Activated gamma-delta T cell (primary cell): Measurements from ENCODE around the gene ZSCAN2.
"Not testable (repeated sequence)": the region's sequence is repeated elsewhere in the genome, so short reads cannot be mapped to it uniquely, and the experiment has no call there.

Experiments
- DNase-seq: peaks from one replicate; lab custom pipeline; 2025; lab: John Stamatoyannopoulos, UW

Gene ZSCAN2

GRCh38 chr15:84638103-84638502, 37.3 kb downstream of the ZSCAN2 start:
- DNase-seq, result no peak

DNA sequence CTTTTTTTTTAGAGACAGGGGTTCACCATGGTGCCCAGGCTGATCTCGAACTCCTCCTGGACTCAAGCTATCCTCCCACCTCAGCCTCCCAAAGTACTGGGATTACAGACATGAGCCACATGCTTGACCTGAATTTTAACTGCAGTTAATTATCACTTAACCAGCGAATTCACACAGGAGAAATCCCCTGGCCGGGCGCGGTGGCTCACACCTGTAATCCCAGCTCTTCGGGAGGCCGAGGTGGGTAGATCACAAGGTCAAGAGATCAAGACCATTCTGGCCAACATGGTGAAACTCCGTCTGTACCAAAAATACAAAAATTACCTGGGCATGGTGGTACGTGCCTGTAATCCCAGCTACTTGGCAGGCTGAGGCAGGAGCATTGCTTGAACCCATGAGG, 41.1 kb downstream of the ZSCAN2 start:
- DNase-seq, result not testable (repeated sequence)

- DNase-seq, result not testable (repeated sequence)
These were observed 41.8 kb downstream of the ZSCAN2 start for GRCh38 chr15:84642640-84643039.

- DNase-seq, result no peak
These were observed 43.0 kb downstream of the ZSCAN2 start for GRCh38 chr15:84643838-84644237.

GRCh38 chr15:84645496-84645895, 44.7 kb downstream of the ZSCAN2 start:
- DNase-seq, result no peak

DNA sequence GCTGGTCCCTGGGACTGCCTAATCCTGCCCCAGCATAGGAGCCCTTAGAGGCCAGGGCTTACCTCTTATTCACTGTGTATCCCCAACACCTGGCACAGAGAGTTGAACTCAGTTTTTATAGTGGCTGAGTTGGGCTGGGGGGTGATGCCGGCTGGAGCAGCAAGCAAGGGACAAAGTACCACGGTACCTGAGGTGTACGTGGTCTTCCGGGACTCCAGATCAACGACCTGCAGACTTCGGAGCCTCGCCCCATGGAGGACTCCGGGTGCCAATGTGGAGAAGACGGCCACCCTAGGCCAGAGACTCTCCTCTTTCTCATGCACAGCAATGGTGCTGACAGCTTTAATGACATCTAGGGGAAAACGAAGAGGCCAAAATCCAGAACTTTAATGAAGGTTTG, 45.2 kb downstream of the ZSCAN2 start:
- DNase-seq, result no peak

- no peak for DNase-seq
These were observed 46.9 kb downstream of the ZSCAN2 start for GRCh38 chr15:84647726-84648125.

- DNase-seq, result no peak
These were observed 47.7 kb downstream of the ZSCAN2 start for GRCh38 chr15:84648539-84648938.

- no peak for DNase-seq
These were observed 48.9 kb downstream of the ZSCAN2 start for GRCh38 chr15:84649706-84650105.

GRCh38 chr15:84653584-84653909, 52.7 kb downstream of the ZSCAN2 start:
- DNase-seq, result no peak

- DNase-seq, result peak; percentile 95
These were observed 53.3 kb downstream of the ZSCAN2 start, which contains the start of gene WDR73 for GRCh38 chr15:84653910-84654688. WDR73 (minus strand) TSS chr15:84654283; CDS start chr15:84654274, 9 bp downstream.

DNA sequence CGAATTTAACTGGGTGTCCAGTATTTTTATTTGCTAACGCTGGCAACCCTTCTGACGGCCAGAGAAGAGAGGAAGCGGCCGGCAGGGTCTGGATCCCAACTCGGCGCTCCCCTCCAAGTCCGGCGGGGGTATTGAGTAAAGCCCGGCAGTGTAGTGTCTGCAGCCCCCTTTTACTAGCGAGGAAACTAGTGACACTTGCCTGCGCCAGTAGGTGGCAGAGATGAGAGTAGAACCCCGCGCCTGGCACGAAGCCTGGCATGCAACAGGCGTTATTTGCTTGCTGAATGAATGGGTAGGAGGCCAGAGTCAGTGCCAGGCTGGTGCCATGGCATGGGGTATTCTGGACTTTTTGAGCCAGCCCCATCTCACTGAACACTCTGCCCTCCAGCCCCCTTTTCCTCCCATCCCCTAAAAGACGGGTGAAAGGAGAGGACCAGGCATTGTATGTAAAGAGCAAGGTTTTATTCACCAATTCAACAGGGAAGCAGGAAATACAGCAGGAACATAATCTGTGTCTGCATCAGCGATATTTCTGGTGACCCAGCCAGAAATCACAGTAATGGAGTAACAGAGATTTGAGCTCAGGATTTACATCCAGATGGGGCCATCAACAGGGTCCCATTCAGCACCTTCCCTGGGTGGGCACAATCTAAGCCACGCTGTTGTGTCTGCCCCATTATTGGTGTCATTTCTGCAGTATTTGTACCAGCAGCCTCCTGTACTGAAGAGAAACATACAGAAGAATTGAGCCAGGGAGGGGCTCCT, 54.1 kb downstream of the ZSCAN2 start:
- peak; percentile 15 for DNase-seq

- DNase-seq, result no peak
These were observed 56.2 kb downstream of the ZSCAN2 start for GRCh38 chr15:84656972-84657371.

GRCh38 chr15:84657748-84658079, 56.9 kb downstream of the ZSCAN2 start:
- DNase-seq, result no peak

DNA sequence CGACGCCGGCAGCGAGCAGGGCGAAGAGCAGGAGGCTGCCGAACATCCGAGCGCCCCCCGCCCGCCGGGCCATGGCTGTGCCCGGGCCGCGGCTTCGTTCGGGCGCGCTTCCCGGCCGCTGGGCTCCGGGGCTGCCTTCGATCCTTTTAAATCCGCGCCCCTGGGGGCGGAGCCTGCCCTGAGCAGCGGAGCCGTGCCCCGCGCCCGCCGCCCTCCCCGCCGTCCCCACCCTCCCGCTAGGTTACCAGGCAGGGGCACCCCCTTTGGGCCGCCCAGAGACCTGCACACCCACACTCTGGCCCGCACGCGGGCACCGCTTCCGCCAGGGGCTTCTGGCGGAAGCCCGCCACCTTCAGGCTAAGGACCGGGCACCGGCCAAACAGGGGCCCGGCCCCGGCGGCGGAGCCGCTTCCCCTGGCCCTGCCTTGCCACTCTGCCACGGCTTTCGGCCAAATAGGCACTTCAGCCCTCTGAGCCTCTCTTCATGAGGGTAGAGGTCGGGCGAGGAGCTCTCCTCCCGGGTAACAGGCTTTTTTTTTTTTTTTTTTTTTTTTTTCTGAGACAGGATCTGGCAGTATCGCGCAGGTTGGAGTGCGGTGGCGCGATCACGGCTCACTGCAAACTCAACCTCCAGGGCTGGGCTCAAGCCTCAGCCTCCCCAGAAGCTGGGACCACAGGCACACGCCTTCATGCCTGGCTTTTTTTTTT, 57.4 kb downstream of the ZSCAN2 start, which contains the start of gene NMB:
NMB (minus strand) TSS at position 120 of the 708 bp plus-strand sequence; CDS start at position 73, 47 bp downstream.
- peak; percentile 82 for DNase-seq

GRCh38 chr15:84658788-84659411, 58.1 kb downstream of the ZSCAN2 start:
- no peak for DNase-seq

DNA sequence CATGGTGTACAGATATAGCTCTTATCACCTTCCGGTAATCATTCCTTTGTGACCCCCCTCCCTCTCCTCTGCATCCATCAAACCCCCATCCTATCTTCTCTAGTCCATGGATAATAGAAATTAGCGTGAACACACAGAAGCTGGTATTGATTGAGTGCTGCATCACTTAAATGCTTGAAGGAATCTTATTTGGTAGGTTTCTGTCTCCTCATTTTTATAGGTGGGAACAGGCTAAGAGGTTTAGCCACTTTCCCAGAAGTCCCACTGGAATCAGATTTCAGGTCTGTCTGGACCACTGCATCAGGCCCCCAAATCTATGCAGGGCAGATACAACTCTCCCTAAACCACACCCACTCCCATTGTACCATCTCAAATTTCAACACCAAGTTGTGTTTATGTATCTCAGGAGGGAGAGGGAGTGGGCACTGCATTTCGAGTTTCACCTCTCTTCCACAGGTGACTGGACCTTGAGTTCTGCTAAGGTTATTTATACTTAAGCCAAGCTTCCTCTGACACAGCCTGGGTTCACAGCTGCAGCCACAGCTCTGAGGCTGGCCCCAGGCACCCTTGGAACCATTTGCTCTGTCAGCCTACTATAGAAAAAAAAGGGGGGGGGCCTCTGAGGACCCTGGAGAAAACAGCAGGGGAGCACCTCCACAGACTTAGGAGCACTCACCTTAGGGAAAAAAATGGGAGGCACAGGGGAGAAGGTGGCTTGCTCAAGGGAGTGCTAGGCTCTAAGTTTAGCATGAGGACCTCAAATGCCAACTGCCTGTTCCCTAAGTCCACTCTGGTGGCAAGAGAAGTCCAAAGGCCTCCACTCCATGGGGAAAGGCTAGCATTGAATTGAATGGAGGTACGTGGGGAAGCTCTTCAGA, 59.3 kb downstream of the ZSCAN2 start:
- DNase-seq, result no peak

- DNase-seq, result no peak
These were observed 60.2 kb downstream of the ZSCAN2 start for GRCh38 chr15:84661001-84661400.

GRCh38 chr15:84666373-84666772, 65.6 kb downstream of the ZSCAN2 start:
- DNase-seq, result no peak

GRCh38 chr15:84668221-84668982, 67.6 kb downstream of the ZSCAN2 start:
- DNase-seq, result no peak
